Stomach (tissue), 9 donors: ENCODE data around the gene FAM83E. TPM values are rescaled to one million over a fixed set of nuclear protein-coding genes. Genes with fewer than 3 reads are reported as not detected.

ENCODE experiments used
- DNase-seq, 2 donors: peaks; one replicate each; pipeline versions ENCODE4 v3.0.0 to v3.0.0-alpha.2; 2013 to 2019
- H3K27ac ChIP-seq, 5 donors: fragments of 200-600 bp in 4 of 5; sonication (generic) in 4 of 5; one replicate each; pipeline ENCODE4 v1.5.1; 2013 to 2019; ENCODE audit warnings: mild to moderate bottlenecking in 1 of 5, moderate library complexity in 1 of 5
- H3K27me3 ChIP-seq, 3 donors: fragments of 200-600 bp; sonication (generic); one replicate each; pipeline ENCODE4 v1.5.1; 2017 to 2019; ENCODE audit warnings: mixed run types in 1 of 3
- H3K36me3 ChIP-seq, 4 donors: fragments of 200-600 bp; sonication (generic); 1 replicate in 3 of 4; 2 replicates in 1 of 4; pipeline ENCODE4 v1.5.1; 2016 to 2019
- H3K4me1 ChIP-seq, 4 donors: fragments of 200-600 bp; sonication (generic); one replicate each; pipeline ENCODE4 v1.5.1; 2016 to 2019
- H3K4me3 ChIP-seq, 4 donors: fragments of 200-600 bp; sonication (generic) in 3 of 4; one replicate each; pipeline ENCODE4 v1.5.1; 2016 to 2019; ENCODE audit warnings: mild to moderate bottlenecking in 1 of 4
- H3K9me3 ChIP-seq, 4 donors: fragments of 200-600 bp; sonication (generic); one replicate each; pipeline ENCODE4 v1.5.1; 2016 to 2019
- CTCF ChIP-seq, 7 experiments: fragments of 450-650 bp in 4 of 7; fragments of 200-600 bp in 3 of 7; sonication (generic) in 3 of 7; IDR thresholded peaks; one replicate each; pipeline ENCODE4 v1.5.1; 2016 to 2019; ENCODE audit warnings: antibody characterized with exemption in 7 of 7, control low read depth in 2 of 7, mild to moderate bottlenecking in 1 of 7
- EP300 ChIP-seq: sonication (generic); formaldehyde crosslinking; IDR thresholded peaks from one replicate; pipeline ENCODE4 v1.6.1; 2017; ENCODE audit warnings: antibody characterized with exemption
- POLR2A ChIP-seq, 4 donors: fragments of 450-650 bp; IDR thresholded peaks; one replicate each; pipeline ENCODE4 v1.6.1; 2016; ENCODE audit warnings: antibody characterized with exemption in 4 of 4, control low read depth in 2 of 4, mild to moderate bottlenecking in 1 of 4, moderate library complexity in 1 of 4
- POLR2AphosphoS5 ChIP-seq, 3 donors: sonication (generic); formaldehyde crosslinking; IDR thresholded peaks; one replicate each; pipeline ENCODE4 v1.6.1; 2016; ENCODE audit warnings: antibody characterized with exemption in 3 of 3
- WGBS, 5 donors: extraction: QIAGEN DNeasy Blood & Tissue Kit in 3 of 5; methylation state at CpG; one replicate each; pipeline versions ENCODE4 v1.1.5 to v1.1.7; 2013 to 2018; 5-methylcytosine and 5-hydroxymethylcytosine counted together
- intact Hi-C: fragments of 100-400 bp; cut with DNase I; formaldehyde crosslinking; loops from one replicate; pipeline ENCODE4 v1.15.1; 2023; ENCODE audit warnings: low total_unique reads
- polyA plus RNA-seq, 3 donors: library from polyadenylated mRNA; stranded (reverse); fragments of 200-250 nt; gene quantifications; one replicate each; pipeline ENCODE4 v1.2.3, GENCODE V29; 2013
- total RNA-seq, 5 donors: library from RNA; depleted of rRNA; stranded (reverse); fragments of >200 nt; gene quantifications; one replicate each; pipeline versions ENCODE4 v1.1.0 to v1.2.3, GENCODE V29; 2014 to 2016
- donor health status: healthy with polysubstance abuse.
- donor health status: Bipolar disorder and iron deficiency.
- donor health status: healthy.

FAM83E gene
- total and polyA plus RNA-seq, 8 donors, result 13.3 to 275 (median 46.3) TPM

GRCh38 chr19:48603850-48604249 is 11.0 kb downstream of the FAM83E start:
- intact Hi-C loops, result no loop called here
- Histone ChIP-seq H3K4me1 (peaks cover 0 to 6% (median 0%) of the 10 kb centered on the region in 4 donors), H3K27ac (no peak overlapping the region), H3K36me3 (no peaks in the 10 kb centered on the region), H3K4me3 (no peak overlapping the region), H3K9me3 (no peaks in the 10 kb centered on the region), H3K27me3 (peaks cover 0 to 8% (median 0%) of the 10 kb centered on the region in 3 donors)
- WGBS, 5 donors, result 86 to 94% (median 92%) methylated on average over 7 to 9 of the region's 9 CpGs
- DNase-seq, result no peak
- TF ChIP-seq POLR2A (IDR thresholded peaks at IDR 0.05), result no peak
- TF ChIP-seq EP300, result no peak
- no peak for TF ChIP-seq POLR2AphosphoS5 (IDR thresholded peaks at IDR 0.05)
- no peak for TF ChIP-seq CTCF (IDR thresholded peaks at IDR 0.05)

GRCh38 chr19:48603449-48603848 is 11.4 kb downstream of the FAM83E start:
- Histone ChIP-seq H3K9me3 (no peaks in the 10 kb centered on the region), H3K4me3 (no peak overlapping the region), H3K4me1 (peaks cover 0 to 4% (median 0%) of the 10 kb centered on the region in 4 donors), H3K27me3 (peaks cover 0 to 10% (median 0%) of the 10 kb centered on the region in 3 donors), H3K27ac (no peak overlapping the region), H3K36me3 (no peaks in the 10 kb centered on the region)
- intact Hi-C loops, result no loop called here
- DNase-seq, result no peak
- TF ChIP-seq EP300 (no peak), POLR2A (IDR thresholded peaks at IDR 0.05) (no peak), POLR2AphosphoS5 (IDR thresholded peaks at IDR 0.05) (no peak), CTCF (IDR thresholded peaks at IDR 0.05) (no peak)
- 85 to 93% (median 91%) methylated on average over 13 to 39 of the region's 39 CpGs for WGBS, 5 donors

- intact Hi-C loops, result no loop called here
- Histone ChIP-seq H3K36me3 (no peaks in the 10 kb centered on the region), H3K27me3 (peaks cover 0 to 14% (median 0%) of the 10 kb centered on the region in 3 donors), H3K27ac (no peak overlapping the region), H3K4me3 (no peak overlapping the region), H3K9me3 (no peaks in the 10 kb centered on the region), H3K4me1 (peaks cover 0 to 4% (median 0%) of the 10 kb centered on the region in 4 donors)
- no peak for TF ChIP-seq CTCF (IDR thresholded peaks at IDR 0.05)
- no peak for TF ChIP-seq POLR2AphosphoS5 (IDR thresholded peaks at IDR 0.05)
- DNase-seq, result no peak
- 73 to 81% (median 78%) methylated on average over 9 of the region's 9 CpGs for WGBS, 5 donors
Measured at GRCh38 chr19:48603001-48603400, 11.9 kb downstream of the FAM83E start.

GRCh38 chr19:48600679-48601417 is 14.0 kb downstream of the FAM83E start:
- Histone ChIP-seq H3K4me3 (no peak overlapping the region), H3K27me3 (peaks cover 0 to 18% (median 0%) of the 10 kb centered on the region in 3 donors), H3K36me3 (no peaks in the 10 kb centered on the region), H3K9me3 (no peaks in the 10 kb centered on the region), H3K4me1 (peaks cover 0 to 4% (median 0%) of the 10 kb centered on the region in 4 donors), H3K27ac (peak overlapping the region in 1 of 5 donors; percentile 17)
- TF ChIP-seq EP300 (no peak), CTCF (IDR thresholded peaks at IDR 0.05) (no peak), POLR2AphosphoS5 (IDR thresholded peaks at IDR 0.05) (no peak), POLR2A (IDR thresholded peaks at IDR 0.05) (no peak)
- no peak for DNase-seq
- intact Hi-C loops, result no loop called here
- WGBS, 5 donors, result 84 to 92% (median 88%) methylated on average over 16 to 21 of the region's 21 CpGs
